ENCODE data around the gene NT5DC4.

Gene NT5DC4

DNA sequence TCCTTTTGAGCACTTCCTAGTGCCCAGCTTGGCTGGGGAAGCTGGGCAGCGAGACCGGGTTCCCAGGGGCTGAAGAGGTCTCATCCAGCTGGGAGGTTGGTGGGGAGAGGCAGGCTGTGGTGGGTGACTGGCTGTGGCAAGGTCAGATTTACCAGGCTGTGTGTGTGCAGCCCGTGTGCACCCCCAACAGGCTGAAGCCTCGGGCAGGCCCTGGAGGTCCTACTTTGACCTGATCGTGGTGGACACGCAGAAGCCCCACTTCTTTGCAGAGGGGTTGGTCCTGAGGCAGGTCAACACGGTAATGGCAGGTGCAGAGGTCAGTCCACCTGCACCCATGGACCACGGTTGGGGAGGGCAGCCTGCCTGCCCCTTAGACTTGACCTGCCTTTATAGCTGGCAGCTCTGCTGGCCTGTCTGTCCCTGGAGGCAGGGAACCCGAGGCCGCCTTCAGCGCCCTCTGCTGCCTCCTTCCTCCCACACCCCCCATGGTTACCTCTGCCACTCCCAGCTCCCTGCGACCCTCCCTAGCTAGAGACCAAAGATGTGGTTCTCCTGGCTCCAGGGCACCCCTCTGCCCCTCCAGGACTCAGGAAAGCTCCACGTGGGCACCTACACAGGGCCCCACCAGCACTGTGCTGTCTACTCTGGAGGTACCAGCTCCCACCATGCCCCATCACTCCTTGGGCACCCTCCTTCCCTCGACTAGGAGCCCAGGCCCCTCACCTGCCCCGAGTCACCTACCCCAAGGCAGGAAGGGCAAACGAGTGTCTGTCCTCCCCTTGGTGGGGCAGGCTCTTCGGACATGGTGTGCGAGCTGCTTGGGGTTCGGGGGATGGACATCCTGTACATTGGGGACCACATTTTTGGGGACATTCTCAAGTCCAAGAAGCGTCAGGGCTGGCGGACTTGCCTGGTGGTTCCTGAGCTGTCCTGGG is 4.0 kb downstream of the NT5DC4 start:
- Histone ChIP-seq H3K27me3 (ENCODE audit: control insufficient read depth, insufficient read depth, low read length) (no peaks in the 10 kb centered on the region), H3K4me3 (ENCODE audit: low read depth, low read length) (no peak overlapping the region), H3K9ac (ENCODE audit: low read length) (no peak overlapping the region), H3K36me3 (ENCODE audit: control insufficient read depth, insufficient read depth, low read length) (no peaks in the 10 kb centered on the region), H3K27ac (ENCODE audit: low read depth, low read length) (no peak overlapping the region), H3K9me3 (ENCODE audit: control insufficient read depth, insufficient read depth, low read depth, low read length) (no peaks in the 10 kb centered on the region), H3K4me1 (ENCODE audit: control insufficient read depth, insufficient read depth, low read length) (peaks cover 4% of the 10 kb centered on the region)

DNA sequence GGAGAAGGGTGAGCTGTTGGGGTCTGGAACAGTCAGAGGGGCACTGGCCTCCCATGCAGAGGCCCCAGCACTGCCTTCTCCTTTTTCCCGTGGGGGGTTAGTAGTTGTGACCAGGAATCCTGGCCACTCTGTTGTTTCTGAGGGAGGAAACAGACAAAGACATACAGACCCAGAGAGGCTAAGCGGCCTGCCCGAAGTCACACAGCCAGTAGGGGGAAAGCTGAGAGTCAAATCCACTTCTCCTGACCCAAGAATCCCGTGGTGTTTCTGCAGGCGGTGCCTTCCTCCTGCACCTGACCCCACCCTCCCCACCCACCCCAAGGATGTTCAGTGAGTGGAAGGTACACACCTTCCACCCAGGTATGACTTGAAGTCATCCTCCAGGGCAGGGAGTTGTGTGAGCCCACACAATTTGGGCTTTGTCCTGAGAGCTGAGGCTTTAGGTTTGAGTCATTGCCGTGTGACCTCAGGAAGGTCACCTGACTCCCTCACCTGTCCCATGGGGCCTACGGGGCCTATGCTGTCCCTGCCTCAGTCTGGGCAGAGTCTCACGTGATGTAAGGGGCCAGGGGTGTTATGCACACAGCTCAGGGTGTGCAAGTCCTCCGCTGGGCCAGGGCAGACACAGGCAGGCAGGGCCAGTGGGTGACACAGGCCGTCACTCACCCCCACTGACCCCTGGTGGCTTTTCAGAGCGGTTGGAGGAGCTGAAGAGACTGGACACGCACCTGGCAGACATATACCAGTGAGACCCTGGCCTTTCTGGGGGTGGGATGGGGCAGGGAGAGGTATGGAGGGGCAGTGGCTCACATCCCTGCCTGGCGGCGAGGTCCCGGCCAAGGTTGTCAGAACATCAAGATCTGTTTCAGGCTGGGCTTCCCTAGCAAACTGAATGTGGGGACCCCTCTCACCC is 5.0 kb downstream of the NT5DC4 start:
- no peak overlapping the region for H3K27ac ChIP-seq (ENCODE audit: low read depth, low read length)
- no peaks in the 10 kb centered on the region for H3K27me3 ChIP-seq (ENCODE audit: control insufficient read depth, insufficient read depth, low read length)
- no peaks in the 10 kb centered on the region for H3K36me3 ChIP-seq (ENCODE audit: control insufficient read depth, insufficient read depth, low read length)
- H3K4me3 ChIP-seq (ENCODE audit: low read depth, low read length) = no peak overlapping the region
- H3K9me3 ChIP-seq (ENCODE audit: control insufficient read depth, insufficient read depth, low read depth, low read length) = no peaks in the 10 kb centered on the region
- no peak overlapping the region for H3K9ac ChIP-seq (ENCODE audit: low read length)
- peaks cover 4% of the 10 kb centered on the region for H3K4me1 ChIP-seq (ENCODE audit: control insufficient read depth, insufficient read depth, low read length)

DNA sequence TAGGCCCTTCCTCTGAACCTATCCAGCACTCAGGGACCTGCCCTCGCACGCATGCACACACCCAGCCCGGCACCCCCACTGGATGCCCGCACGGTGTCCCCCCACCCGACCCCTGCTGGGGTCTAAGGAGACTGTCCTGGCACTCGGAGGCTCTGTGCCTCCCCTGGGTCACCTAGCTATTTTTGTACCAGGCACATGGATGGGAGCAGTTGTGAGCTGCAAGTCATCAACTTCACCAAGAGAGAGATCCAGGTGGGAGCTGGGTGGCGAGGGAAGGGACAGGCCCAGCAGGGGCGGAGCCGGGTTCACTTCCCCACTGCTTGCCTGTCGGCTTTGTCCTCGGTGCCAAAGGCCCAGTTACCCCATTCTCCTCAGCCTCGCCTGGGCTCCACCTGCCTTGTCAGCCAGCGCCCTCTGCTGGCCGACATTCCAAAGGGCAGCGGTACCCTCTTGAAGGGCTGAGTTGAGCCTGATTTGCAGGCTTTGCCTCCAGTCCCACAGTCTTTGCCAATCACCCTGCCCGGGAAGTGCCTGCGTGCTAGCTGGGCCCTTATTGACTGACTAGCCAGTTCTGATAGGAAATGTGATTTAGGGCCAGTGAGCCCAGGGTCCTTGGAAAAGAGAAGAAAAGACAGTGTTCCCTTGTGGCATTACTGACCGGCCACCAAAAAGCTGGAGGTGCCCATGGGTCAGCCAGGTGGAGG is 5.8 kb downstream of the NT5DC4 start:
- Histone ChIP-seq H3K4me1 (ENCODE audit: control insufficient read depth, insufficient read depth, low read length) (peaks cover 4% of the 10 kb centered on the region), H3K27ac (ENCODE audit: low read depth, low read length) (no peak overlapping the region), H3K36me3 (ENCODE audit: control insufficient read depth, insufficient read depth, low read length) (no peaks in the 10 kb centered on the region), H3K9me3 (ENCODE audit: control insufficient read depth, insufficient read depth, low read depth, low read length) (no peaks in the 10 kb centered on the region), H3K27me3 (ENCODE audit: control insufficient read depth, insufficient read depth, low read length) (no peaks in the 10 kb centered on the region), H3K4me3 (ENCODE audit: low read depth, low read length) (no peak overlapping the region), H3K9ac (ENCODE audit: low read length) (no peak overlapping the region)

DNA sequence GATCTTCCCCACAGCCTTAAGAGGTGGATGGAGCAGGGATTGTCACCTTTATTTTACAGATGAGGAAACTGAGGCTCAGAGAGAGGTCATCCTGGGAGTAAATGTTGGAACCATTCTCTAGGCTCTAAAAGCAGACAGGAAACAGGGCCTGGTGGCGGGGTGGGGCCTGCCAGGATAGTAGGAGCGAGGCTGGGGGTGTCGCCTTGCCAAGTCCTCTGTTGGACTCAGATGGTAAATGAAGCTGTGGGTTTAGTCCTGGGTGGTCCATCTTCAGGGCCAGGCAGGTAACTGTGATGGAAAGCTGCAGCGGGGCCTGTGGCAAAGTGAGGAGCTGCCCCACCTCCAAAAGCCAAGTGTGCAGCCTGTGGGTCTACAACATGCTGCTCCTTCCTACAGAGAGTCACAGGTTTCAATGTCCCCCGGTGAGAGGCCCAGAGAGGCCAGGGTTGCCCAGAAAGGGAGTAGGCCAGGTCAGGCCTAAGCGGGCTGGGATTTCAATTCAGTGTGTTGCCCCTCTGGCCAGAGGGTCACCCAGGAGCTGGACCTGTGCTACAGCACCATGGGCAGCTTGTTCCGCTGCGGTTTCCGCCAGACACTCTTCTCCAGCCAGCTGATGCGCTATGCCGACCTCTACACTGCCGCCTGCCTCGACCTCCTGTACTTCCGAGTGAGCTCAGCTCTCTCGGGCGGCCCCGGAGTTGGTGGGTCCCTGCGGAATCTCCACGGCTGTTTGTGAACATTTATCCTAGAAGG is 6.6 kb downstream of the NT5DC4 start:
- no peaks in the 10 kb centered on the region for H3K9me3 ChIP-seq (ENCODE audit: control insufficient read depth, insufficient read depth, low read depth, low read length)
- H3K9ac ChIP-seq (ENCODE audit: low read length) = no peak overlapping the region
- peaks cover 4% of the 10 kb centered on the region for H3K4me1 ChIP-seq (ENCODE audit: control insufficient read depth, insufficient read depth, low read length)
- no peaks in the 10 kb centered on the region for H3K27me3 ChIP-seq (ENCODE audit: control insufficient read depth, insufficient read depth, low read length)
- H3K27ac ChIP-seq (ENCODE audit: low read depth, low read length) = no peak overlapping the region
- H3K4me3 ChIP-seq (ENCODE audit: low read depth, low read length) = no peak overlapping the region
- no peaks in the 10 kb centered on the region for H3K36me3 ChIP-seq (ENCODE audit: control insufficient read depth, insufficient read depth, low read length)

DNA sequence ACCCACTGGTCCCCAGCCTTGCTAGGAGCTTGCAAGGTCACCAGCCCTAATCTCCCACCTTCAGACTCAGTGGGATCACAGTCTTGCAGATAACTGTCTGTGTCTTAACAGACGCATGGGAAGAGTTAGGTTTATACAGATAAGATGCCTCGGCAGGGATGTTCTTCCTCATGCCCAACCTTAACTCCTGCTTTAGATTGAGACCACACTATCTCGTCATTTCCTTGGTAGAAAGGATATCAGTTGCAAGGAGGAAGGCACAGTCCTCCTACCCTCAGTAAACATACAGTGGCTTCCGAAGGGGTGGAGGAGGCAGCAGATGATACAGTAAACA is 7.2 kb downstream of the NT5DC4 start:
- H3K36me3 ChIP-seq (ENCODE audit: control insufficient read depth, insufficient read depth, low read length) = no peaks in the 10 kb centered on the region
- no peaks in the 10 kb centered on the region for H3K27me3 ChIP-seq (ENCODE audit: control insufficient read depth, insufficient read depth, low read length)
- H3K9ac ChIP-seq (ENCODE audit: low read length) = no peak overlapping the region
- H3K4me3 ChIP-seq (ENCODE audit: low read depth, low read length) = no peak overlapping the region
- H3K9me3 ChIP-seq (ENCODE audit: control insufficient read depth, insufficient read depth, low read depth, low read length) = no peaks in the 10 kb centered on the region
- no peak overlapping the region for H3K27ac ChIP-seq (ENCODE audit: low read depth, low read length)
- H3K4me1 ChIP-seq (ENCODE audit: control insufficient read depth, insufficient read depth, low read length) = peaks cover 4% of the 10 kb centered on the region

DNA sequence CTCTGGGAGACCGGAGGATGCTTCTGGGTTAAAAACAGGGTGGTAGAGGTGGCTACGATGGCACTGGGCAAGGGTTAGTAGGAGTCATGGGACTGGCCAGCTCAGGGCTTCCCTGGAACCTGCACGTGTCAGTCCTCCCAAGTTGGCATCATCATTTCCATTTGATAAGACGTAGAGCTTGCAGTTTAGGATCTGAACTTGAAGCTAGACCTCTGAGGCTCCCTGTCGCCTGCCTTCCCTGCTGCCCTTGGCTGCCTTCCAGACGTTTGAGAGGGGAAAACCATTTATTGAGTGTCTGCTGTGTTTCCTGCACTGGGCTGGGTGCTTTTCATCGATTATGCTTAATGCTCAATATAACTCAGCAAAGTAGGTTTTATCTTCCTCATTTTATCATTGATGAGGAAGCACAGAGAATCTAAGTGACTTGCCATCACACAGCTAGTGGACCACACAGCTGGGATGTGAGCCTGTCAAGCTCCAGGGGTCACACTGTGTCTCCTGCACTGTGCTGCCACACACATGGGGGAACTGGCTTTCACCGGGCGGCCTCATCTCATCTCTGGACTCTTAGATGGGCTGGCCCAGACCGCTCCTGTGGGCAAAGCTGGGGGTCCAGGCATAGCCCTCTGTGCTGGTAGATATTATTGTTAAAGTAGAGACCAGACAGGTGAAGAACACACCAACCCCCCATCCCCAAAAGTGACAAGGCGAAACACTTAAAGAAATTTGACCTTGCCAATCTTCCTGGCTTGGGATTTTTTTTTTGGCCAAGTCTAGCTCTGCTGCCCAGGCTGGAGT is 7.8 kb downstream of the NT5DC4 start:
- Histone ChIP-seq H3K27me3 (ENCODE audit: control insufficient read depth, insufficient read depth, low read length) (no peaks in the 10 kb centered on the region), H3K9me3 (ENCODE audit: control insufficient read depth, insufficient read depth, low read depth, low read length) (no peaks in the 10 kb centered on the region), H3K36me3 (ENCODE audit: control insufficient read depth, insufficient read depth, low read length) (no peaks in the 10 kb centered on the region), H3K4me1 (ENCODE audit: control insufficient read depth, insufficient read depth, low read length) (peaks cover 4% of the 10 kb centered on the region), H3K27ac (ENCODE audit: low read depth, low read length) (no peak overlapping the region), H3K4me3 (ENCODE audit: low read depth, low read length) (no peak overlapping the region), H3K9ac (ENCODE audit: low read length) (no peak overlapping the region)

DNA sequence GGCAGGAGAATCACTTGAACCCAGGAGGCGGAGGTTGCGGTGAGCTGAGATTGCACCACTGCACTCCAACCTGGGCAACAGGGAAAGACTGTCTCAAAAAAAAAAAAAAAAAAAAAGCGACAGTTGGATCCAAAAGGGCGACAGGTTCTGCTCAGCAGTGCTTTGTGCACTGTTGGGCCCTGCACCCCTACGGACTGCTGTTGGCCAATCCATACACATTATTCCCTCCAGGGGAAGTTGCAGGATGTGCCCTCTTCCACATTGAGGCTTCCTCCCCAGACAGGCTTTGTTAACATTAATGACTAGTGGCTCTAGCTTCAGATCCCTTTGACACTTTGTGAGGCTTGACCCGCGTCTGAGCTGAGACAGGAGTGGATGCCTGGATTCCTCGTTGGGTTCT is 9.4 kb downstream of the NT5DC4 start:
- Histone ChIP-seq H3K9me3 (ENCODE audit: control insufficient read depth, insufficient read depth, low read depth, low read length) (no peaks in the 10 kb centered on the region), H3K4me3 (ENCODE audit: low read depth, low read length) (no peak overlapping the region), H3K36me3 (ENCODE audit: control insufficient read depth, insufficient read depth, low read length) (no peaks in the 10 kb centered on the region), H3K27ac (ENCODE audit: low read depth, low read length) (no peak overlapping the region), H3K27me3 (ENCODE audit: control insufficient read depth, insufficient read depth, low read length) (no peaks in the 10 kb centered on the region), H3K4me1 (ENCODE audit: control insufficient read depth, insufficient read depth, low read length) (peaks cover 2% of the 10 kb centered on the region; the same call in 1 of the 2 replicates), H3K9ac (ENCODE audit: low read length) (no peak overlapping the region)

DNA sequence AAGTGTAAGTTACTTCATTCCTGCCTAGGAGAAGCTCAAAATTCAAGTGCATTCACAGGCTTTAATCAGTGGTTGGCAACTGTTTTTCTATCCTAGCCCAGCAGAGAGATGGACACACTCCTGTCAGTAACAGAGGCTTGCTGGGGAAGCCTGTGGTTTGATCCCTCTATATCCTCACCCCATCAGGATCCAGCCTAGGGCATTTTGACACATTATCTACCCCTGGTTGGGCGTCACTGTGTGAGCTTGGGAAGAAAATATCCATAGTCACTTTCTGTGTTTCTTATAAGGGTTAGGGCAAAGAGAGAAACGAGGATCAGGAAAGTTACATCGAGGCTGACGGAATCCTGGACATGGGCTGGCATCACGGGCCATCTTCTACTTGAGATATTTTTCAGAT is 10.0 kb downstream of the NT5DC4 start:
- Histone ChIP-seq H3K27me3 (ENCODE audit: control insufficient read depth, insufficient read depth, low read length) (no peaks in the 10 kb centered on the region), H3K9me3 (ENCODE audit: control insufficient read depth, insufficient read depth, low read depth, low read length) (no peaks in the 10 kb centered on the region), H3K4me3 (ENCODE audit: low read depth, low read length) (no peak overlapping the region), H3K27ac (ENCODE audit: low read depth, low read length) (no peak overlapping the region), H3K4me1 (ENCODE audit: control insufficient read depth, insufficient read depth, low read length) (peaks cover 2% of the 10 kb centered on the region; the same call in 1 of the 2 replicates), H3K9ac (ENCODE audit: low read length) (no peak overlapping the region), H3K36me3 (ENCODE audit: control insufficient read depth, insufficient read depth, low read length) (no peaks in the 10 kb centered on the region)

DNA sequence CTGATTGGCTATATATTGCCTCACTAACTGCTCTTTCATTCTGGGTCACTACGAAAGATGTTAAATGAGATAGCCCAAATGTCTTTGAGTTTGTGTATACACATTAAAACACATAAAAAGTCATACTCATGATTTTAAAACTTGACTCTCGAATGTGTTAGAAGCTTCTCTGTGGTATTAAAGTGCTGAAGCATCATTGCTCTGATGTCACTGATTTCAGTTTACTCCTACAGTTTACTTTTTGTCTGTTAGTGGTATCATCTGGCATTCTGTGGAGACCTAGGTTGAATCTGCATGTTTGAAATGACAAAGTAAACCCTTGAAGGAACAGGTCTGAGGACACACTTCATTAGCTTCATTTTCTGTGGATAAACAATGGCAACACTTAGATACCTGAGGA is 10.7 kb downstream of the NT5DC4 start:
- H3K27ac ChIP-seq (ENCODE audit: low read depth, low read length) = no peak overlapping the region
- no peaks in the 10 kb centered on the region for H3K36me3 ChIP-seq (ENCODE audit: control insufficient read depth, insufficient read depth, low read length)
- no peak overlapping the region for H3K4me3 ChIP-seq (ENCODE audit: low read depth, low read length)

DNA sequence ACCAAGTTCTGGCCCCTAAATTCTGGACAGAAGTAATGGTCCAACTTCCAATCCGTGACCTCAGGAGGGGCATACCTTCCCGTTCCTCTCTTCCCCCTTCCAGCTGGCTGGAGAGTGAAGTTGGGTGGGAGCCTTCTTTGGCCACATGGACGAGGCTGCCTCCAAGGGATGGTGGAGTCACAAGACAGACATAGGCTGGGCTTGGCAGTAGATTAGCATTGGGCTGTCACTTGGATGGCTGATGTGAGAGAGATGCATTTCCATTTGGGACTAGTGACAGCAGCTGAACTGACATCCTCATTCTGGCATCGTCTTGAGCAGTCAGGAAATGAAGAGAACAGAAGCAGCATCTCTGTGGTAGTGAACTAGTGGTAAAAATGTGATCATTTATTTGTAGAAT is 12.6 kb downstream of the NT5DC4 start:
- no peaks in the 10 kb centered on the region for H3K4me1 ChIP-seq (ENCODE audit: control insufficient read depth, insufficient read depth, low read length)
- no peaks in the 10 kb centered on the region for H3K9me3 ChIP-seq (ENCODE audit: control insufficient read depth, insufficient read depth, low read depth, low read length)
- no peak overlapping the region for H3K4me3 ChIP-seq (ENCODE audit: low read depth, low read length)
- H3K9ac ChIP-seq (ENCODE audit: low read length) = no peak overlapping the region
- peaks cover 4% of the 10 kb centered on the region for H3K36me3 ChIP-seq (ENCODE audit: control insufficient read depth, insufficient read depth, low read length)
- no peaks in the 10 kb centered on the region for H3K27me3 ChIP-seq (ENCODE audit: control insufficient read depth, insufficient read depth, low read length)
- no peak overlapping the region for H3K27ac ChIP-seq (ENCODE audit: low read depth, low read length)

More for the DNA sequence above, 10.7 kb downstream of the NT5DC4 start:
- Histone ChIP-seq H3K9ac (ENCODE audit: low read length) (no peak overlapping the region), H3K27me3 (ENCODE audit: control insufficient read depth, insufficient read depth, low read length) (no peaks in the 10 kb centered on the region), H3K4me1 (ENCODE audit: control insufficient read depth, insufficient read depth, low read length) (peaks cover under 1% of the 10 kb centered on the region; the same call in 1 of the 2 replicates), H3K9me3 (ENCODE audit: control insufficient read depth, insufficient read depth, low read depth, low read length) (no peaks in the 10 kb centered on the region)

Measured in HUES6 (cell line).